NCI-H510A treated with DMSO at 0.1 percent for 48 hours (cell line): ENCODE results near the gene CD81.
A peak's percentile ranks its signal among the peaks of the same experiment; 100 is the strongest.

Experiments
- DNase-seq: peaks from one replicate; lab custom pipeline; 2025; lab: John Stamatoyannopoulos, UW

CD81 gene

GRCh38 chr11:2406878-2407410 is 29.8 kb downstream of the CD81 start:
- no peak for DNase-seq

- no peak for DNase-seq
These were observed 31.6 kb downstream of the CD81 start for GRCh38 chr11:2408671-2409070.

- no peak for DNase-seq
These were observed 32.0 kb downstream of the CD81 start for GRCh38 chr11:2409126-2409525.

DNA sequence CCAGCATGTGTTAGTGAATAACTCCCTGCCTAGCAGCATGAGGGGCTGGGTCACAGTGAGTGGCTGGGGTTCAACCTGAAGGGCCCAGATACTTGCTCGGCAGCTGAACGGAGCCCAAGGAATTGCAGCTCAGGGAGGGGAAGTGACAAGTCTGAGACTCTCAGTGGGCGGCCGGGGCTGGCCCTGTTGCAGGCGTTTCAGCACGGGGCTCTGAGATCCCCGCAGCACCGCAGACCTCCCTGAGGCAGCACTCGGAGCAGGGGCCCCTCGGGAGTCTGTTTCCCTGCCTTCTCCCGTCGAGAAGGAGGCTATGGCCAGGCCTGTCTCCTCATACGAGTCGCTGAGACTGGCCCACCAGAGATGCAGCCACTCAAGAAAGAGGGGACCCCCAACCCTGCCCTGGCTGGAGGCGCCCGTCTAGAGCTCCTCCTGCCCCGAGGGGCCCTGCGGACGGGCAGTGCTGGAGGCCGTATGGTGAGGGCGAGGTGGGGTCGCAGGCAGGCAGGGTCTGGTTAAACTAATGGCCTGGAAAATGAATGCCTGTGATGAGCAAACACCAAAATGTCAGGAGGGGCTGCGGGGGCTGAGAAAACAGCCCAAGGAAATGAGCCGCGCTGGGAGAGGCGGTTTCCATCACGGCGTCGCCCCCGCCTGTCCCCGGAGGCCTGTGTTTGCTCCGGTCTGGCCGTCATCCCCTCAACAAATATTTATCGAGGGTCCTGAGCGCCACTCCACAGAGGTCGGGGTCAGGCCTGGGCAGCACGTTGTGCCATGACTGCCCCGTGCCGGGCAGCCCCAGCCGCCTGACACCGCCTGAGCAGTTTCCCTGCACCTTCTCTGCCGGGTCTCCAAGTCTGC is 32.7 kb downstream of the CD81 start:
- no peak for DNase-seq

- no peak for DNase-seq
These were observed 33.5 kb downstream of the CD81 start for GRCh38 chr11:2410616-2411015.

DNA sequence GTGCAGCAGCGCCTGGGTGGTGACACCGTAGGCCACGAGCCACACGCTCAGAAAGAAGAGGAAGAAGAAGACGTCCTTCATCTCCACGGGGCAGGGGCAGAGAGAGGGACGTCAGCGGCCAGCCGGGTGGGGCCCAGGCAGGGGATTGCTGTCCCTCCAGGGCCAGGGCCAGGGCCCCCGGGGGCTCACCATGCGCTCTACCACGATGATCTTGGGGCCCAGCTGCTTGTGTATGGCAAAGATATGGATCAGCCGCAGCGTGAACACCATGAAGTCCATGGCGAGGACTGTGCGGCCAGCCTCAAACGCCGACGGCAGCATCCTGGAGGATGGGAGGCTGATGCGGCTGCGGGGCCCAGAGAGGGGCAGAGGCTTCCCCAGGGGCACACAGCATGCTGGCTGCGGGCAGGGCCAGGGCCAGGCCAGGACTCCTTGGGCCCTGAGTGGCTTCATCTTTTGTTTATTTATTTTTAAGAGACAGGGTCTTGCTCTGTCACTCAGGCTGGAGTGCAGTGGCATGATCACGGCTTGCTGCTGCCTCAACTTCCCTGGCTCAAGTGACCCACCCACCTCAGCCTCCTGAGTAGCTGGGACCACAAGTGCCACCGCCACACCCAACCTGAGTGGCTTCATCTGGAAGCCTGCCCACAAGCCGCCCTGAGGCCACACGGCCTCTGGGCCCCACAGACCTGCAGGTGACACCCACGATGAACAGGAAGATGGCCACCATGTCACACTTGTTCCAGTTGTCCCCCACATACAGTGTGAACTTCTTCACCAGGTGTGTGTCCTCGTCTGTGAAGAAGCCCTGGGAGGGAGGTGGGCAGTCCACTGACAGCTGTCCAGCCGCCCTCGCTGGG is 34.6 kb downstream of the CD81 start:
- DNase-seq, result no peak

- no peak for DNase-seq
These were observed 35.2 kb downstream of the CD81 start for GRCh38 chr11:2412323-2412722.

GRCh38 chr11:2413742-2414579 is 36.9 kb downstream of the CD81 start:
- DNase-seq, result no peak

GRCh38 chr11:2414616-2415015 is 37.5 kb downstream of the CD81 start:
- DNase-seq, result no peak

GRCh38 chr11:2415171-2415570 is 38.1 kb downstream of the CD81 start:
- DNase-seq, result no peak

DNA sequence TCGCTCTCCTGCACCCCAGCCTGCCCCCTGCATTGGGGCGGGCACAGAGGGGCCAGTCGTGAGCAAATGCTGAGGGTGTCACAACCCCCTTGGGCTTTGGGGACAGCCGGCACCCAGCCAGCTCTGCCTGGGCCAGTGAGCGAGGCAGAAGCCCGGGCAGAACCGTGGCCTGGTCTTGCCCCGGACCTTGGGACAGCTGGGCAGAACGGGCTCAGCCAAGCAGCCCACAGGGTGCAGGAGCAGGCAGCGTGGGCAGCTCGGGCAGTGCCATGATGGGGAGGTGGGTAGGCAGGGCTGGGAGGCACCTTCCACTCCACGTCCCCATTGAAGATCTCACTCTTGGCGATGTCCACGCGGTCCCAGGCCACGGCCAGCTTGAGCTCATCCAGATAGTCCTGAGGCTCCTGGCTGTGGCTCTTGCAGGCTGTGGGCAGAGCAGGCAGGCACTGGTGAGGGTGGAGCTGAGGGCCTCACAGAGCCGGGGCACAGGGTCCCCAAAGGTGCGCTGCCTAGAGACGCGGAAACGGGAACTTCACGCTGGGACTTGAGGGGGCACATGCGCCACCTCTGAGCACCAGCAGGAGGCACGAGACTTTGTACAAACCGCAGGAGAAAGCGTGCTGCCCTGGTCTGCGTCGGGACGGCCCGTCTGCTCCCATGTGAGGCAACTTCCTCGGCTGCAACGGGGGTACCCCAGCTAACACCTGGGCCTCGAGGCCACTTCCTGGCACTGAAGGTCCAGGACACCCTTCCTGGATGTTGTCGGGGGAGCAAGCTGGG is 38.7 kb downstream of the CD81 start:
- no peak for DNase-seq

- no peak for DNase-seq
These were observed 39.7 kb downstream of the CD81 start for GRCh38 chr11:2416765-2417164.

- no peak for DNase-seq
These were observed 41.0 kb downstream of the CD81 start for GRCh38 chr11:2417856-2418692.

GRCh38 chr11:2418693-2419360 is 41.7 kb downstream of the CD81 start:
- DNase-seq, result no peak

GRCh38 chr11:2419638-2420501 is 42.8 kb downstream of the CD81 start:
- DNase-seq, result peak; percentile 12

DNA sequence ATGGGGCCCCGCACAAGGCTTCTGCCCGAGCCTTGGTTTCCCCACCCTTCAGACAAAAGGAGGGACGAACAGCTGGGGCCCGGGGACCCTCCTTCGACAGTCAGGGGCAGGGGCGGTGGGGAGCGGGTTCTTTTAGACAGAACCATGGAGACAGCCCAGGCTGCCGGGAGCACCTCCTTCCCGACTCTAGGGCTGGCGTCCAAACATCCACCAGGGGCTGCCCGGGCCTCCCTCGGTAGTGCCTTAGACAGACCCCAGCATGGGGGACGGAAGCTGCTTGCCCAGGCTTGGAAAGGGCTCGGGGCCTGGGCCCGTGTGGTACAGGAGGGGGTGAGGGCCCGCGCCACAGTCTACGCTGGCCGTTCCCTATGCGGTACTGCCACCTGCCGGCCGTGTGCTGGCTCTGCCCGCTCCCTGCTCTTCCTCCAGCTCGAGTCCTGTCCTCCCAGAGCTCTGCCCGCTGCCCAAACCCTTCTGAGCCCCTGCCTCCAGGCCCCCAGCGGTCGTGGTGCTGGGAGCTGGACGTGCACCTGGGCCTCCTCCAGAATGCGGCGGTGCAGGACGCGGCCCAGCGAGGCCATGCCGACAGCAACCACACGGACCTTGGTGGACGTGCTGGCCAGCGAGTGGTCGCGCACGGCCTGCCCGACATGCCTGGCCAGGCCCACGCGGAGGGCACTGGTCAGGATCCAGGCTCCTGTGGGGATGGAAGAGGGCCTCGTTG is 43.6 kb downstream of the CD81 start:
- peak; percentile 20 for DNase-seq

- no peak for DNase-seq
These were observed 44.3 kb downstream of the CD81 start for GRCh38 chr11:2421226-2421994.
